ENCODE measurements around the gene TAOK1.

The TAOK1 gene

DNA sequence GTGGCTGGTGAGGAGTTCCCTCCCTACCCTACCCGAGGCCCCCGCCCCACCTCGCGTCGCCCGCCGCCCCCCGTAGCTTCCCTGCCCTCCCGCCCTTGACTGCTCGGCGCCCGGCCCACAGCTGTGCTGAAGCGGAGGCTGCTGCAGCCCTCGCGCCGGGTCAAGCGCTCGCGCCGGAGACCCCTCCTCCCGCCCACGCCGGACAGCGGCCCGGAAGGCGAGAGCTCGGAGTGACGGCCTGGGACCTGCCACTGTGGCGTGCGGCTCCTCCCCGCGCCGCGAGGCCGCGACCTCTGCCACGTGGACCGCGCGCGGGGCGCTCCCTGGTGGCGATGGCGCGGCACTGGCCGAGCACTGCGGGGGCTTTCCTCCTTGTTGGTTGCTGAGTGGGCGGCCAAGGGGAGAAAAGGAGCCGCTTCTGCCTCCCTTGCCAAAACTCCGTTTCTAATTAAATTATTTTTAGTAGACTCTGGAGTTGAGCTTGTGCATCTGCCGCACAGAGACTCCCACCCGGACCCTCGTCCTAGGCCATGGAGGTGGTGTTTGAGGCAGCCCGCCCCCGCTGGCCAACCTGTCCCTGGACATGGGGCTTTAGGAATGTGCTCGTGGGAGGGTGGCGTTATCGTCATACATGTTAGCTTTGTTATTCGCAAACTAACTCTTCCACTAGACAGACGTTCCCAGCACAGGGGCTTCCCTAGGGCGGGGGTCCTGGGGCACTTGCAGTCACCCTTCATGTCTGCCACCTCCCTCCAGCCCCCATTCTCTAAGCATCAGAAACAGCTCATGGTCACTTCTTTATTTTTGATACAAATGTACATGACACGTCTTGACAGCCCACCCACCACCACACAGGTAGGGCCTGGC is 182.8 kb downstream of the TAOK1 start:
- peak; percentile 47 for DNase-seq

DNA sequence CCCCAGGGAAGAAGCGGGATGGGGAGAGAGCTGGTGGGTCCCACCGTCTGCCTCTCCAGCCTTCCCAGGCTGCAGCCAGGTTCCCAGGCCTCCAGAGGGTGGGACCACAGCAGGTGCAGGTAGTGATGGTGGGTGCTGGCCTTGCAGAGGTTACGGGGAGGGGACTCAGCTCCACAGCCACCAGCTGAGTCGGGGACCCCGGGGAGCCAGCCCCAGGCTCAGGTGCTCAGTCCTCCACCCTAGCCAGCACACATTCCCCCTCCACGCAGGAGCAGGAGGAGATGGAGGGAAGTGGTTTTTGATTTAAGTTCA is 183.4 kb downstream of the TAOK1 start:
- no peak for DNase-seq

- no peak for DNase-seq
These were observed 183.9 kb downstream of the TAOK1 start for GRCh38 chr17:29573871-29574731.

DNA sequence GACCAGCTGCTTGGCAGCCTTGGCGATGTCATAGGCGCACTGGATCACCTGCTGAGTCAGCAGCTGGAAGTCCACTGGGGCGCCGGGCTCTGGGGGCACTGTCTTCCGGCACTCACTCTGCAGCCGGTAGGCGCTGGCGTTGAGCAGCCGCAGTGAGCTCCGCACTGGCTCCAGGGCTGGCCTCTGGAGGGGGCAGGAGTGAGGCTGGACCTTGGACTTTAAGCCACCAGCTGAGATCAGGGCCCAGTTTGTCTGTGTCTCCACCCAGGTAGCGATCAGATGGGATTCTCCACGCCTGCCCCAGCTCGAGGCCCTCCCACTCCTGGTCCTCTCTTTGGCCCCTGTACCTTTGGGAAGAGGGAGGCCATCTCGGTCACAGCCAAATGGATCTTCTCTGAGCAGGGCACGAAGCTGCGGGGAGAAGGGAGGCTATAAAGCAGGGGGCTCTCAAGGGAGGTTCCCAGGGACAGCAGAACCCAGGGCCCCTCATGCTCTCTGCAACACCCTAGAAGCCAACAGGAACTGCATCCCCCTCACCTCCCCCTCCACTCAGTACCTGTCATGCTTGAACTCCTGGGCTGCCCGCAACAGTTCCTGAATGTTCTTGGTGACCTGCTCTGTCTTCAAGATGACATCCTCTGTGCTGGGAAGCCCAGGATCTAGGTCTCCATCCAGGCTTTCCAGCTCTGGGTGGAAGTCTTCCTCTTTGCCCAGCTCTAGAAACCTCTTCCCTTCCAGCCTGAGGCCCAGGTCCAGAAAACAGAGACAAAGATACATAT is 184.8 kb downstream of the TAOK1 start:
- DNase-seq, result no peak

GRCh38 chr17:29575511-29576213 is 185.5 kb downstream of the TAOK1 start:
- no peak for DNase-seq

DNA sequence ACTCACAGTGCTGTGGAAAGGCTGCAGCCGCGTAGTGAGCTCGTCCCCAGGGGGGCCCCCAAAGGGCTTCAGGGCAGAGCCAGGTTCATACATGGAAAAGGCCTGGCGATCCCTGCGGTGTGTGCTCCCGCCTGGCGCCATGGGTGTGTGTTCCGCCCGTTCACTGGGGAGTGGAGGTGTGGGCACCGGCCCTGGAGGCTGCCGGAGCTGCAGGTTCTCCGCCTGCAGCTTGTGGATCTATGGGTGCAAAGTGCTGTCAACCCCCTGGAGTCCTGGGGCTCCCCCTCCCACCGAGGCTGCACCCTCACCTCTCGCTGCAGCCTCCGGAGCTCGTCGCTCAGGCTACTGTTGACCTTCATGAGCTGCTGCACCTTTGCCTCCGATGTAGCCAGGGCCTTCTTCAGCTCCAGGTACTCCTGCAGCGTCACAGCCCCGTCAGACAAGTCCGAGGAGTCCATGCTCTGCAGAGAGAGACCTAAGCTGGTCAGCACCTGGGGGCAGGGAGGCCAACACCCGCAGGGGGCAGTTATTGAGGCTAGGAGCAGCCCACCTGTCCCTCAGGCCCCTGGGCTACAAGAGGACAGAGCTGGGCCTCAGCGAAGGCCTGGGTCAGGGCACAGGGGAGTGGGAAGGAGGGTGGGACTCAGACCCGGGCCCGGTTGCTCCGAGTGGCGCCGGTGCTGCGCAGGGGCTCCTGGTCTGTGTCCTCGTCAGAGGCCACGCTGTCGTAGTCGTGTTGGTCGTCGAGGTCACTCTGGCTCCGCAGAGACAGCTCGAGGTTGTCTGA is 186.2 kb downstream of the TAOK1 start:
- no peak for DNase-seq

DNA sequence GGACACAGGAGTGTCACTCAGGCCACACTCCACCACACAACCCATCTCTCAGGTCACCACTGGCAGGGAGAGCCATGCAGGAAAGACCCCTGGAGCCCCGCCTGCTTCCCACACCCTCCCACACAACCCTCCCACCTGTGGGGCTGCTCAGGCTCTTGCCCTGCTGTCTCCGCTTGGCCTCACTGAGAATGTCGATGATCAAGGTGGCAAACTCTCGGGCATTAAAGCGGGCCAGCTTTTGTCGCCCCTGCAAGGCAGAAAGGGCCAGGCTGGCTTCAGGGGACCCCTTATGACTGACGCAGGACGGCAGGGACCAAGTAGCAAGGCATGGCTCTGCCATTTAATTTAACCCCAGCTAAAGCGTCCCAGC is 186.8 kb downstream of the TAOK1 start:
- DNase-seq, result no peak

- peak; percentile 75 for DNase-seq
These were observed 187.4 kb downstream of the TAOK1 start for GRCh38 chr17:29577385-29578211.

DNA sequence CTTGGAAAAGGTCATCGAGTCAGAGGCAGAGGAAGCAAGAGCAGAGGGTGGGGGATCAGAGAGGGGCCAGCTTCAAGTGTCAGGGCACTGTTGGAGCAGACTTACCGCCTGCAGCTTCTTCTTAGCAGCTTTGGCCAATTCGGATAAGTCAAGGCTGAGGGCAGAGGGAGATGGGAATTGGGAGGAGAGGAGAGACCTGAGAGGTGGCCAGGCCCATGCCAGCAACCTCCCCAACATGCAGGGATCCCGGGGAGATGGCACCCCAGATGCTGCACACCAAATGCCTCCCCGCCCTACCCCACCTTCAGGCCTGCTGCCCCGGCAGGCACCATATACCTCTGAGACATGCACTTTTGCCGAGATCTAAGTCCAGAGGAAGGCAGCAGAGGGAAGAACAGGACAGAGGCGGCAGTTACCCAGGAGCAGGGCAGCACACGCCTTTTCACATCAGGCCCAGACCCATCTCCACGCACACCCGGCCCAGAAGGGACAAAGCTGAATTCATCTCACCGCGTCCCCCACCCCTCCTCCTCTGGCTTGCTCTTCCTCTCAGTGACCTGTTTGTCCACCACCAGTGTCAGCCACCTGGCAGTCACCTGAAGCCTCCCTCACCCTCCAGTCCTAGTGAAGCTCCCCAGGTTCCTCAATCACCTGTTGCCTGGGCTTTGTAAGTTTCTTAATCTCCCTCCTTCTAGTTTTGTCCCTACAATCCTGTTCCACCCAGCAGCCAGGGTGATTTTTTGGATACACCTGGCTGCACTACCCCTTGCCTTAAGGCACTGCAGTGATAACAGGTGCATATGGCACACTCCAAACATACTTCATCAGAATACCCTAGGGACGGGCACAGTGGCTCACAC is 188.7 kb downstream of the TAOK1 start:
- no peak for DNase-seq

DNA sequence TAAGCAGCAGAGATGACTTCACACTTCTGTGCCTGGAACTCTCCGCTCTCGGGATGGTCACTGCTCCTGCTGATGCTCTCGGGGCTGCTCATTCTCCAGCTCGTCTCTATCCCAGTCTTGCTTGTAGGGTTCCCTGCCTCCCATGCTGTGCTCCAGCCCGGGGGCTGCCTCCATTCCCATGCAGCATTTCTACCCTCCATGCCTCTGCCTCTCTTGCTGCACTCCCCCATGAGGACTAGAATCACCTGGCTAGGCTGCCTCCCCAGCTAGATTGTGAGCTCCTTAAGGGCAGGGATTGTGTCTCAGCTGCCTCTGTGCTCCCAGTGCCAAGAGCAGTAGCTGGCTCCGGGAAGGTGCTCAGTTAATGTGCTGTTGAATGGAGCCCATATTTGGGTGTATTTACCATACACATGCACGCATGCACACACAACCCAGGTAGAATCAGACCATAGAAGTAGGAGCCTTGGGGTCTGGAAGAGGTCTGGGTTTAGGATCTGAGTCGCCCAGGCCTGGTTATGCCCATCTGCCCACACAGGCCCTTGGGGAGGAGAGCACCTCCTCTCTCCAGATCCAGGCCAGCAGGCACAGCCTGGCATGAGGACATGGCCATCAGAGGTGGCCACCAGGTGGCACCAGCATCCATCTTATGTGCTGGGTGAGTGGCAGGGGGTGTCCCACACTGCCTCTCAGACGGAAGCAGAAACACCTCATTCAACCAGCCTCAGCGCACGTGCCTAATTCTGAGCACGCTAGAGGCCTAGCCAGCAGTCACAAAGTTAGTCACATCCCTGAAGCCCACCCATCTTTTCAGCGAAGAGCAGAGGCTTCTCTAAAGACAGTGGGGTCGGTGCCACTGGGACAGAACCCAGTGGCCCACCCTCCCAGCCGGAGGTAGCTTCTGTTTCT is 190.0 kb downstream of the TAOK1 start:
- peak; percentile 92 for DNase-seq

DNA sequence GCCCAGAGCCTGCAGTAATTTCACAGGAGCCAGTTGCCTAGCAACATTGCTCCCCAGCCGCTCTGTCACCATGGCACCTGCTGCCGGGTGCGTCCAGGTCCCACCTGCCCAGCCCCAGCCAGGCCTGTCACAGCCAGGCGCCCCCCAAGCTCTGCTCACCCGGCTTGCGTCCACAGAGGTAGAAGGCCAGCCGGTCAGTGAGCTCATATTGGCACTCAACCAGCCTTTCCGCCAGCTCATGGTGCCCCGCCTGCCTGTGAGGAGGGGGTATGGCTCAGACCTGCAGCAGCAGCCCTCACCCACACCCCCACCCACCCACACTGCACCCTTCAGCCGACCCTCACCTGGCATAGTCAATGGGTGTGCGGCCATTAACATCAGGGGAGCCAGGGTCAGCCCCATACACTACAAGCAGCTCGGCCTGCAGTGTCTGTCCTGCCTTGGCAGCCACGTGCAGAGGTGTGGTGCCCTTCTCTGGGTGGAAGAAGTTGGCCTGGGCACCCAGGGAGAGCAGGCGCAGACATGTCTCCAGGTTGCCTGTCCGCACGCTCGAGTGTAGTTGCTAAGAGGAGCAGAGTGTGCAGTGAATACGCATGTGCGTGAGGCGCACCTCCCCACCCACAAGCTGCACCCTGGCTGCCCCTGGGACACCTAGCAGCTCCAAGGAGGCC is 191.6 kb downstream of the TAOK1 start:
- DNase-seq, result no peak

GRCh38 chr17:29582254-29582765 is 192.1 kb downstream of the TAOK1 start:
- no peak for DNase-seq

- peak; percentile 89 for DNase-seq
These were observed 192.6 kb downstream of the TAOK1 start for GRCh38 chr17:29582772-29583171.

DNA sequence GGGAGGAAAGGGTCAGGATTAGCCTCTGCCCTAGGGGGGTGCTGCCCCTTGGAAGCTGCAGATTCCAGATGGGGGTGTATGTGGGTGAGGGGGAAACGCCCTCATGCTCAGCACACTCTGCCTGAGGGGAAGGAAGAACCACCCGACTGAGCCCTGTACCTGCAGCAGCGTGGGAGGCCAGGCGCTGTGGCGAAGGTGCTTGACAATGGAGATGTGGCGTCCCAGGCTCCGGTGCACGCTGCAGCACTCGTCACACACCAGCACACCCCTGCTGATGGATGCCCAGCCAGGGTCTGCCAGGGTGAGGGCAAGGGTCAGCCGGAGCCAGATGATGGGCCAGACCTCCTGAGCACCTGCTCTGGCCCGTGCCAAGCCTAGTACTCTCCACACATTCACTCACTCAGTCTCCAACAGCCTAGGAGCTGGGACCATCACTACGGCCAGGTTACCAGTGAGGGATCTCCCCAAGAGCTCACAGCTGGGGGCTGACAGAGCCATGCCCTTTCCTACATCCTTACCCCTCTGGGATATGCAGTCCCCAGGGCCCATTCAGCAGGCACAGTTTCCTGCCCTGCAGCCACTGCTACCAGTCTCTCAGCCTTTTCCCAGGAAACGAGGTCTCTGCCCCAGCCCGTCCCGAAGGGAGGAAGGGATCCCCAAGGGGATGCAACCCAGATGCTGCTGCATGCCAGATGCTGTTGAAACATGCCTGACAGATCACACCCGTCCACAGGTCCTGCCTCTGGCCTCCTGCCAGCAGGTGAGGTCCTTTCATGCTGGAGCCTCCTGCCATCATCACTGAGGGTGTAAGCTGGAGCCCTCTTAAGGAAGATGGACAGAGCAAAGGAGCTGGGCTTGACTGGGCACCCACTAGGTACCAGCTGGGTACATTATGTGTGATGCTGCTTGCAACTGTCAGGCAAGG is 193.4 kb downstream of the TAOK1 start:
- no peak for DNase-seq

DNA sequence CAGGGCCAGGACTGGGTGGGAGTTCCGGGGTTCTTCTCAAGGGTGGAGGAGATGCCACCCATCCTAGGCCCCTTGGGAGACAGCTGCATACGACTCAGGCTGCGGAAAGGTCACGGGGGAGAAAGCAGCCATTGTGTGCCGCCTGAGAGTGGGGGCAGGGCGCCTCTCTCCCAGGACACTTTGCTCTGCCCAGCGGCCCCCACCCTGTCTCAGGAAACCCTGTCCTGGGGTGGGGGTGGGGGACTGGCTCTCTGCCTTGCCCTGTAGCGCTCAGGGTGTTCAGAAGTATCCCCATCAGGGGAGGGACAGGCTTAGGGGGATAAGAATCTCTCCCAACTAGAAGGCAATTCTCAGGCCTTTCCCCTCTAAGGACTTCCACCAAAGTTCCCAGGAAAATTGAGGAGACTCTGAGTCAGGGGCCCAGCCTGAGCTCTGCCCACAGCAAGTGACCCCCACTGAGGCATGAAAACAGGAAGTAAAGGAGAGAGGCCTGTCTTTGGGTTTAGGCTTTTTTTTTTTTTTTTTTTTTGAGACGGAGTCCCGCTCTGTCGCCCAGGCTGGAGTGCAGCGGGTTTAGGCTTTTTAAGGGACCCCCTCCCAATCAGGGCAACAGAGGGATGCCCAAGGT is 194.4 kb downstream of the TAOK1 start:
- DNase-seq, result peak; percentile 82

DNA sequence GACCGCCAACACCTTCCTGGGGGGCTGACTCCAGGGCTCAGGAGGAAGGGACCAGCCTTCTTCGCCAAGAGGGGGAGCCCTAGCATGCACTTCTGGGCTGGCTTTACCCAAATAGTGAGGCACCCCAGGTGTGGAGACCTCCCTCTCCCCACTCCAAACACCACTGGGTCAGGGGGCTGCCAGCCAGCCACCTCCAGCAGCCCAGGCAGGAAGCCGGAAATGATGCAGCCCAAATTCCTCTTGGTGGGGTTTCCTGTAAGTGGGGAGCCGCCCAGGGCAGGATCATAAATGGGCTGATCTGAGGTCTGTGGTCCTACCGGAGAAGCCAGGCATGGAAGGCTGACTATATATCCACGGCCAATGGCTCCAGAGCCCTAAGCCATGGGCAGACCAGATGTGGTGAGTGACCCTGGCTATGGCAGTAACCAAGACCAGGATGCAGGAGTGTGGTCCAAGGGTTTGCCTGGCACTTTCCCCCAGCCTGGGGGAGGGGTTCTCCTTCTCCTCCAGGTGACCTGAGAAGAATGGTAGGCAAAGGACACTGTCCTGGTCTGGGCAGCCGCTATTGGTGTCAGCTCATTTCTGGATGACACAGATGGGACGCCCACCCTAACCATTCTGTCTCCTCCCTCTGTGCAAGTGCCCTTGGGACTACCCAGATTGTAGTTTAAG is 195.1 kb downstream of the TAOK1 start:
- DNase-seq, result no peak
